HUES48 (cell line): Measurements from ENCODE around the gene DET1.

Experiments
- H3K27ac ChIP-seq: one replicate; pipeline ENCODE4 v1.7.0; 2013; ENCODE audit warnings: low read depth, low read length, inconsistent platforms
- H3K27me3 ChIP-seq: 2 replicates; pipeline ENCODE4 v1.6.1; 2013; ENCODE audit warnings: mild to moderate bottlenecking, low read length; ENCODE audit not compliant: control insufficient read depth, insufficient read depth
- H3K36me3 ChIP-seq: 2 replicates; pipeline ENCODE4 v1.6.1; 2013; ENCODE audit warnings: low read length; ENCODE audit not compliant: control insufficient read depth, insufficient read depth
- H3K4me1 ChIP-seq: 2 replicates; pipeline ENCODE4 v1.6.1; 2013; ENCODE audit warnings: mild to moderate bottlenecking, low read length; ENCODE audit not compliant: control insufficient read depth, insufficient read depth
- H3K4me3 ChIP-seq: 2 replicates; pipeline ENCODE4 v1.5.1; 2013; ENCODE audit warnings: mild to moderate bottlenecking, low read depth, low read length
- H3K9ac ChIP-seq: 2 replicates; pipeline ENCODE4 v1.6.1; 2013; ENCODE audit warnings: mild to moderate bottlenecking, low read depth, low read length, moderate library complexity
- H3K9me3 ChIP-seq: 2 replicates; pipeline ENCODE4 v1.6.1; 2013; ENCODE audit warnings: low read length; ENCODE audit not compliant: control insufficient read depth, insufficient read depth

DET1 gene

GRCh38 chr15:88465633-88466224 is 80.8 kb downstream of the DET1 start:
- no peaks in the 10 kb centered on the region for H3K27me3 ChIP-seq
- H3K36me3 ChIP-seq, result peaks cover 56% of the 10 kb centered on the region
- H3K9ac ChIP-seq, result no peak overlapping the region
- H3K27ac ChIP-seq, result no peak overlapping the region
- H3K9me3 ChIP-seq, result no peaks in the 10 kb centered on the region
- H3K4me3 ChIP-seq, result 0 out of 2 replicates have a peak overlapping the region, but pooled peaks have one; percentile 96
- H3K4me1 ChIP-seq, result peaks cover 4% of the 10 kb centered on the region; the same call in 1 of the 2 replicates

DNA sequence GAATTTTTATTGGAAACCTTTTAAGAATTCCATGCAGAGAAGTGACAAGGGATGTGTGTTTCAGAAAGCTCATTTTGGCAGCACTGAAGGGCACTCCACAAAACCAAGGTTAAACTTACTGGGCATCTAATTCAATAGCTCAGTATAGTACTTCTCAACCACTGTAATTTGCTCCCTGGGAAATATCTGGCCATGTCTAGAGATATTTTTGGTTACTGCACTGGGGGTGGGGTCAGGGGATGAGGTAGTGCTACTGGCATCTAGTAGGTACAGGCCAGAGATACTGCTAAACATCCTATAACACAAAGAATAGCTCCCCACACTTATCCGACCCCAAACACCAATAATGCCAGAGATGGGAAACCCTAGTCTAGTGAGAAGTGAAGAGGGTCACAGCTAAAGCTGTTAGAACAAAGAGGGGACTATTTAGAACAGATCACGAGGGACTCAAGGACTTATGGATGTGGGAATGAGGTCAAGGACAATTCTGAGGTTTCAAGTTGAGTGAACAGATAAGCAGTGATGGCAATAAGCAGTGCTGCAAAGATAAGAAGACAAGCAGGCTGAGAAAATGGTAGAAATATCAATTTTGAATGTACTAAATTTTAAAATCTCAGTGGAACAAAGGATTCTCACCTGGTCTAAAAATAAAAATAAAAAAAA is 82.5 kb downstream of the DET1 start:
- Histone ChIP-seq H3K27ac (no peak overlapping the region), H3K27me3 (no peaks in the 10 kb centered on the region), H3K9ac (no peak overlapping the region), H3K4me1 (peaks cover 4% of the 10 kb centered on the region; the same call in 1 of the 2 replicates), H3K4me3 (no peak overlapping the region), H3K9me3 (no peaks in the 10 kb centered on the region), H3K36me3 (peaks cover 66% of the 10 kb centered on the region)
